ENCODE measurements around the gene TMEM44.
"Not testable (repeated sequence)": the region's sequence is repeated elsewhere in the genome, so short reads cannot be mapped to it uniquely, and the experiment has no call there.

Gene TMEM44

DNA sequence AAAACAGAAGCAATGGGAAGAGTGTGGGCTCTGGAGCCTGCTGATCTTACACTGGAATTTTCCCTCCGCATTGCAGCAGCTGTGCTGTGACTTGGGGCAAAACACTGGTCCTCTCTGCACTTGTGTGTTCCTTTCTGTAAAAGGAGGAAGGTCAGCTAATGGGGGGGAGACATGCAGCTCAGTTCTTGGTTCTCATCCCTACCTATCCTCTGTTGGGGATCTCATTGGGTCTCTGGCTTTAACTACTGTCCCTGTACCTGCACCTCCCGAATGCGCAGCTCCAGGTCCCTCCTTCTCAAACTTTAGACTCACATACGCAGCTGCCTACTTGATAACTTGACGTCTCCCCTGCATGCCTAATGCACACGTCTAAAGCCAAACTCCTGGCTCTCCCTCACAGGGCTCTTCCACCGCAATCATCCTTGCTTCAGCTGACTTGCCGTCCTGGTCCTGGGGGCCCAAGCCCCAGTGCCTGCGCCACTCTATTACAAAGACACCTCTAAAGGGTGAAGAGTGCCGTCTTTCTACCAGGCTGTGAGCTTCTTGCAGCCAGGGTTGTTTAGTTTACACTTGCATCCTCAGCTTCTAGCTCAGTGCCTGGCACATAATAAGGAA, 5.9 kb upstream of the TMEM44 start:
- no peak for DNase-seq

DNA sequence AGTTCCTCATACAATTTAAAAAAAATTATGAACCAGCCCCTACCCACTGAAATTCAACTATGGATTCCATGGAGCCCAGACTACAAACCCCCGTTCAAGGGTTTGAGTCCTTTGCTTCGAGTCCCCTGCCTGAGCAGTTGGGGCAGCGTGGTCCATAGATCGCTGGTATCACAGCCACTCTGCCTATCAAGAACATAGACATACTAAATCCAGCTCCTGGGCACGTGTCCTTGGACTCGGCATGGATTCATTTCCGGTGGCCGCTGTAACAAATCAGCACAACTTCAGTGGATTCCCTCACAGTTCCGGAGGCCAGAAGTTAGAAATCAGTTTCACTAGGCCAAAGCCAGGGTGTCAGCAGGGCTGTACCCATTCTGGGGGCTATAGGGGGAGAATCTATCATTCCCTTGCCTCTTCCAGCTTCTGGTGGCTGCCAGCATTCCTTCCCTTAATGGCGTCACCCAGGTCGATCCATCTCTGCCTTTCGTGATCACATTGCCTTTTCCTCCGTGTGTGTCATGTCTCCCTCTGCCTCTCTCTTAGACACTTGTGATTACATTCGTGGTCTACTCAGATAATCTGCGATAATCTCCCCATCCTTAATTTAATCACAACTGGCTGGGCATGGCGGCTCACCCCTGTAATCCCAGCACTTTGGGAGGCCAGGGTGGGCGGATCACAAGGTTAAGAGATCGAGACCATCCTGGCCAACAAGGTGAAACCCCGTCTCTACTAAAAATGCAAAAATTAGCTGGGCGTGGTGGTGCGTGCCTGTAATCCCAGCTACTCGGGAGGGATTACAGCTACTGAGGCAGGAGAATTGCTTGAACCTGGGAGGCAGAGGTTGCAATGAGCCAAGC, 4.6 kb upstream of the TMEM44 start:
- DNase-seq: no peak

DNA sequence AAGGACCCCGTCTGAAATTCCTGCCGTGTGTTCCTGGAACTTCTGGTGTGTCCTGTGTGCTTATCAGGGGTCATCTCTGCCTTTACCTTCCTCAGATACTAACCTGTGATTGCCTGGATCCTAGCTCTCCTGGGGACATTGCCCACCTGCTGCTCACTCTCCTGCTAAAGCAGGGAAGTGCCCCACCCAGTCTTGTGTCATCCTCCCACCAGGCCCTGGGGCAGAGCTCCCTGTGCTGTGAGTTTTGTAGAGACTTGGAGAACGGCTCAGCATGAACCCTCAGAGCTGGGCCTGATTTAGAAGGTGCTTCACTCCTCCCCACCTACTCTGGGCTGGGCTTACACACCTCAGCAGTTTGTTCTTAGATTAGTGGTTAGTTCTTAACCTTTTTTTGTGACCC, 3.8 kb upstream of the TMEM44 start:
- DNase-seq: no peak

DNA sequence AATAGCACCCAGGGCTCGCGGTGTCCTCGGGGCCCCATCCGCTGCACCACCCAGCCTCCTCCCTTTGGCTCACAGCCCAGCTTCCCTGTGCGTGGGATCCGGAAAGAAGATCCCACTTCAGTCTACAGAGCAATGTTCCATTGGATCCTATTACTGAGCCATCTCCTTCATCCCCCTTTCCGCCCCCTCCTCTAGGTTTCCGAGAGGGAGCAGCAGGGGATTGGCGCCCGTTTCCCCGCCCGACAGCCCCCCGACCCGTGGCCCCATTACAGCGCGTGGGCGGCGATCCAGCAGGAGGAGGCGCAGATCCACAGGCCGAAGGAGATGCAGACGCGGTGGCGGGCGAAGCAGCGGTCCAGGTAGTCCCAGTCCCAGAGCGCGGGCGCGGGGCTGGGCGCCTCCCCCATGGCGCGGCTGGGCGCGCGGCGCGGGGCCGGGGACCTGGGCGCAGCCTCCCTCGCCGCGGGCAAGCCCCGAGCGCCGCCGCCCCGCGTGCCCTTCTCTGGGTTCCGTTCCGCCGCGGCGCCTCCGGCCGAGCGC, 340 bp downstream of the TMEM44 start:
- no peak for DNase-seq

DNA sequence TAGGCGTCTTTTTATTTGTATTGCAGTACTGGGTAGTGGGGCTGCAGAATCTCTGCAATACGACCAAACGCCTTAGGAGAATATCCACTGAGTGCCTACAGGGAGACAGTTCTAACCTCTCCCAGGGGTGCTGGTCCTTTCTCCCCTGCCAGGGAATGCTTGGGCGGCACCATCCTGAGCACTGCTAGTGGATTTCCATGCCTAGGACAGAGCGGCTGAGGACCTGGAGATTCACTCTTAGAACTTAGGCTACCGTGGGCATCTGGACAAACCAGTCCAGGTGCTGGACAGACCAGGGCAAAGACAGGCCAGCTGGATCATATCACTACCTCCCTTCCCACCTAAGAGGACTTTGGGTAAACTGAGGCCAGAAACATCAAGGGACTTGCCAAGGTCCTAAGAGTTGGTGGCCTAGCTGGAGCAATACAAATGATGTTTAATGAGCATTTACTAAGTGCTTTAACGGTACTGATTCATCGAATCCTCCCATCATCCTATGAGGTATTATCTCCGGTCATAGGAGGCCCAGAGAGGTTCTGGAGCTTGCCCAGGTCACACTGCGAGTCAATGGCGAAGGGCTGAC, 902 bp downstream of the TMEM44 start:
- DNase-seq: no peak

DNA sequence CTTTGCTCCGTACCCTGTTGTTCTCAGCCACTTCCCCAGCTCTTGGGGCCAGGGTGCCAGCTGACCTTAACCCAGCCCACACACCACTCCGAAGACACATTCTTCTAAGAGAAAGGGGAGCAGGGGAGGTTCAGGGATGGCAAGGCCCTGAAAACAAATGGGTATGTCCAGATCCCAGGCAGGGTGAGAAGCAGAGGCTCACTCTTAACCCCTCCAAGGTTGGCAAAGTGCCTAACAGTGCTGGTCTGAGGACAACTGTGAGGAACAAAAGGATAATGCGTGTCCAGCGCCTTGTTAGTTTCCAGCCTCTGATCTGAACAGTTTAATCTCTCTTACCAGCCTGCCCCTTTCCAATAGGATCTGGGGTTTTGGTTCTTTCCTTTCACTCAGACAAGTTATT, 1.5 kb downstream of the TMEM44 start:
- DNase-seq: no peak

DNA sequence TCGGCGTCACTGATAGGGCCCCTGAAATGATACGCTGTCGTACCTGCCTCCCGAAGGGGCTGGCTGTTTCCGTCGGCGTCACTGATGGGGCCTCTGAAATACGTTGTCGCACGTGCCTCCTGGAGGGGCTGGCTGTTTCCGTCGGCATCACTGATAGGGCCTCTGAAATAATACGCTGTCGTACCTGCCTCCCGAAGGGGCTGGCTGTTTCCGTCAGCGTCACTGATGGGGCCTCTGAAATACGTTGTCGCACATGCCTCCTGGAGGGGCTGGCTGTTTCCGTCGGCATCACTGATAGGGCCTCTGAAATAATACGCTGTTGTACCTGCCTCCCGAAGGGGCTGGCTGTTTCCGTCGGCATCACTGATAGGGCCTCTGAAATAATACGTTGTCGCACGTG, 2.5 kb downstream of the TMEM44 start:
- DNase-seq: not testable (repeated sequence)

DNA sequence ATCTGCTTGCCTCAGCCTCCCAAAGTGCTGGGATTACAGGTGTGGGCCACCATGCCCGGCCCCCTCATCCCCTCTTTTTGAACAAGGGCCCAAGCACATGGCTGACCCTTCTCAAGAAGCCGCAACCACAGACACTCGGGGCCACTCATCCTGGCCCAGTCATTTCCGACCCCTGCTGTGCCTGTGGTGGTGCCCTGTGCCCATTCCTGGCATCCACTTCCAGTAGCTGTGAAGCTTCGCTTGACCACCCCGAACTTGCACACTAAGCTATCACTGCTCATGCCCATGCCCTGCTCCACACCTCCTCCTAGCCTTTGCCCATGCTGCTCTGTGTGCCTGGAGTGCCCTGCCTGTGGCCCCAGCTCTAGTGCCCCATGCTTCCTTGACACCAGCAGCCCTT, 8.3 kb downstream of the TMEM44 start:
- DNase-seq: no peak

DNA sequence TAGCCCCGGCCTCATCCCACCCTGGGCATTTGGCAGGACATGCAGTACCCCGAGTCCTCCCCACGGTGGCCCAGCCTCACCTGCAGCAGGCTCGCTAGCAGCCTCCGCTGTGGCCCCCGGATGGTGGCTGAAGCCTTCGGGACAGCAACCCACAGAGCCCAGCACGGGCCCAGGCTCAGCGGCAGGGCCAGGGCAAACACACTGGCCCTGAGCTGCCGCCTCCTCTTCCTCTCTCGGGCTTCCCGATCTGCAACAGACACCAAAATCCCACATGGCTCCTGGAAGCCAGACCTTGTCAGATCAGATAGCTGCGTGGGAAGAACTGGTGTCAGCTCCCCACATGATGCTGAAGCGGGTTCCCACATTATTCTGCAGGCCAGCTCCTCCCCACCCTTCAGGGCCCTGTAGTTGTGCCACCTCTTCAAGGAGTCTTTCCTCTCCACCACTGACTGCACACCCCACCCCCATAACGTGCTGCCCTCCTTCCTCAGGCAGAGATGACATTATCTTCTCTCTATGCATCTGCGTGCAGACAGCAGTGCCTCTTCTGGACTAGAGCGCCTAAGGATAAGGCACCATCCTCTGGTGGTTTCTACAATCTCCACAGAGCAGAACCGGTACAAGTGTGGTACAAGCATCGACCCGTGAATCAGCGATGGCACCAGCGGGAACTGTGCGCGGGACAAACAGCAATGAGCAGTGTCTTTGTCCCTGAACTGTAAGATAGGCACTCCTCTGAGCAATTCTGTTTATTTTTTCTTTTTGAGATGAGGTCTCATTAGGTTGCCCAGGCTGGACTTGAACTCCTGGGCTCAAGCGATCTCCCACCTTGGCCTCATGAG, 9.5 kb downstream of the TMEM44 start:
- DNase-seq: no peak

DNA sequence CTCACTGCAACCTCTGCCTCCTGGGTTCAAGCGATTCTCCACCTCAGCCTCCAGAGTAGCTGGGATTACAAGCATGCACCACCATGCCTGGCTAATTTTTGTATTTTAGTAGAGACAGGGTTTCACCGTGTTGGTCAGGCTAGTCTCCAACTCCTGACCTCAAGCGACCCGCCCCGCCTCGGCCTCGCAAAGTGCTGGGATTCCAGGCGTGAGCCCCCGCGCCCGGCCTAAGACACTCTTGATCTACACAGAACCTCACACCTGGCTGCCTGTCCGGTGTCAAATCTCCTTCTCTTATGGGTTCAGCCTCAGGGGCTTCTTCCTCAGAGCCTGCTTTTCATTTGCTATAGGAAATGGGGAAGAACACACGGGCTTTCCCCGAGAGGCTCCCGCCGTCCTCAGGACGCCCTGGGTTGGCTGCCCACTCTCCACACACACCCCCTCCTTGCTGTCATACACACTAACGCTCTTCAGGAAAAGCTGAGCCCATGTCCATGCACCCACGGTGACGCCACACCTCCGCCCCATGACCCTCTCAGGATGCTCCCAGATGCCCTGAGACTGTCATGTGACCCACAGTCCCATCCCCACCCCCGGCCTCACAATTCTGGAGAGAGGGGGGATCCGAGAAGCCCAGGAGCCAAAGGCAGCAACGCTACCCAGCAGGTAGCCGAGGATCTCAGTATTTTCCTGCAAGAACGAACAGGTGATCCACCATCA, 10.4 kb downstream of the TMEM44 start:
- DNase-seq: no peak

DNA sequence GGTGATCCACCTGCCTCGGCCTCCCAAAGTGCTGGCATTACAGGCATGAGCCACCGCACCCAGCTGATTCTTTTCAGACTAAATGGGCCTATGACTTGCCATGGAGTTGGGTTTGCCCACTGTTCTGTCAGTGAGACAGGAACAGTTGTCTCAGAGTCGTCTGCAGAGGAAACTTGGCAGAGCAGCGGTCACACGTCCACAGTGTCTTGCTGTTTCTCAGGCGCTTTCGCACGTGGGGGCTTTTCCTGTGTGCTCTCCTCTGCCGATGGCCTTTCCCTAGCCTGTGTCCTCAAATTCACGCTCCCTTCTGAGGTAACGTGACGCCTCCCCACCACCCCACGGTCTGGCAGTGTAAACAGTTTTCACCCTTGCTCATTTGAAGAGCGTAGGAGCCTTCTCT, 11.3 kb downstream of the TMEM44 start:
- no peak for DNase-seq

DNA sequence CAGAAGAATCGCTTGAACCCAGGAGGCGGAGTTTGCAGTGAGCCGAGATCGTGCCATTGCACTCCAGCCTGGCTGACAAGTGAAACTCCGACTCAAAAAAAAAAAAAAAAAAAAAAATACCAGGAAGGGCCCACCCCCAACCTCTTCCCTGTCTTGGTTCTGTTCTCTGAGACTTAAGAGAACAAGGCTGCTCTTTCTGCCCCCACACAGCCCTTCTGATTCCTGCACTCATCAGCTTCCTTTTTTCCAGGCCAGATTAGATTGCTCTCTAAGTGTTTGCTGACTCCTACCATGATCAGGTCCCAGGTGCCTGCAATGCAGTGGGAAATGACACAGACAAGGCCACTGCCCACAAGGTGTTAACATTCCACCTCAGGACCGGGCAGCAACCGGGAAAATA, 13.0 kb downstream of the TMEM44 start:
- DNase-seq: no peak

DNA sequence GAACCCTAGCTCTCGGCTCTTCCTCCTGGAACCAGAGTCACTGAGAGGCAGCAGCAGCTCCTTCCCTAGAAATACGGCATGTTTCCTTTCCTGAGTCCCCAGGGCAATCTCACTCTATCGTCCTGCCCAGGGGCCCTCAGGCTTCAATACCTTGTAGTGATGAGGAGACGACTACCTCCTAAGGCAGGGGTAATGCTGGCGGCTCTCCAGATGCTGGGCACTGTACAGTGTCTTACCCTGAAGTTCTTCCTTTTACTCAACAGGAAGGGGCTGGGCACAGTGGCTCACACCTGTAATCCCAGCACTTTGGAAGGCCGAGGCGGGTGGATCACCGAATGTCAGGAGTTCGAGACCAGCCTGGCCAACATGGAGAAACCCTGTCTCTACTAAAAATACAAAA, 13.5 kb downstream of the TMEM44 start:
- no peak for DNase-seq

DNA sequence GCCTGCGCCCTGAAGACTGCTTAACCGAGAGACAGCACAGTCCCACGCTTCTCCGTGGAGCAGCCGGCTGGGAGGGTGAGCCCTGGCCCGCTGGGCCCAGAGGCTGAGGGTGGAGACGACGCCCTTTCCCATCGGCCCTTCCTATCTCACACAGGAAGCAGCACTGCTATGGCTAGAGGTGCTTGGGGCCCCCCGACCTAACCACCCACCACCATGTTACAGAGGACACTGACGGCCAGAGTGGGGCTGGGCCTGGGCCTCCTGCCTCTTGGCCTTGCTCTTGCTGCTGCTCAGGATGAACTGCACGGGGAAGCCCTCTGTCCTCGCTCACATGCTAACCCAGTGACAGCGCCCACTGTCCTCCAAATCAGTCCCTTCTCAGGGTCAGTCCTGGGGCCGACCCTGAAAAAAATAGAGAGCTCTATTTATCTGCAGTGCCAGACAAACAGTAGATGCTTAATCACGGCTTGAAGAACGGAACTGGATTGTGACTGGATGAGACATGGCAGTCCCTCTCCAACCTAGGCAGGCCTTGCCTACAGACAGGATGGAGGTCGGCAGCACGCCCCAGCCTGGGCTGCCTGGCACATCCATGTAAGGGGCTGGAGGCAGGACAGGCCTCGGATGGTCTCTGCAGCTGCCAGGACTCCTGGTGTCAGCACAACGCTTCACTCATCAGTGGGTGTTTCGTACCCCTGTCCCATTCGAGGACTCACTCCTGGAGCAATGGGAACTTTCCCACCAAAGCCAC, 14.2 kb downstream of the TMEM44 start:
- no peak for DNase-seq

DNA sequence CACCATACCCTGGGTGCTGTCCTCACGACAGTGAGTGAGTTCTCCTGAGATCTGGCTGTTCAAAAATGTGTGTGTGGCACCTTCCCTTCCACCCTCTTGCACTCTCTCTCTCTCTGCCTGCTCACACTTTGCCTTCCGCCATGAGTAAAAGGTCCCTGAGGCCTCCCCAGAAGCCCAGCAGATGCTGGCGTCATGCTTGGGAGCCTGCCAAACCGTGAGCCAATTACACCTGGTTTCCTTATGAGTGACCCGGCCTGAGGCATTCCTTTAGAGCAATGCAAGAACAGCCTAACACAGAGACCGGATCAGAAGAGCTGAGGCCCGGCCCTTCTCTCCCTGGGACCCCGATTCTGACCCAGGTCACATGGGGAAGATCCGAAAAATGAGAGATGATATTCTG, 15.4 kb downstream of the TMEM44 start:
- DNase-seq: no peak

DNA sequence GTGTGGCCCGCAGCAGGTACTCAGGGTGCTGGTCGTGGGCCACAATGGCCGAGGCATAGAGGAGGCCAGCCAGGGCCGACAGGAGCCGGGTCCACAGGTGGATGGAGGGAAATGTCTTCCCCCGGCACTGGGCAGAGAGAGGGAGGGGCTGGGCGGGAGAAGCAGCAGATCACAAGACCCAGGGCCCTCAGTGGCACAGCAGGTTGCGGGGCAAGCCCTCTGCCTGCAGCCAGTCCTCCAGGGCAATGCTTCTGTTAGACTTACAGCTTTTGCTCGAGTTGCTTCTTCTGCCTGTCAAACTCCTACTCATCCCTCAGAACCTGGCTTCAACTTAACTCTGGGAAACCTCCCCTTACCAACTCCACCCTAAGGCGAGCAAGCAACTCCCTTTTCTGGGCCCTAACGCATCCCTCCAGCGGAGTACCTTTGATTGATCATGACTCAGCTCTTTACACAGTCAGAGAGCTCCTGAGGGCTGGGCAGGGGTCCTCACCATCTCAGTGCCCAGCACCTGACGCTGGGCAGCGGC, 16.0 kb downstream of the TMEM44 start:
- DNase-seq: no peak

DNA sequence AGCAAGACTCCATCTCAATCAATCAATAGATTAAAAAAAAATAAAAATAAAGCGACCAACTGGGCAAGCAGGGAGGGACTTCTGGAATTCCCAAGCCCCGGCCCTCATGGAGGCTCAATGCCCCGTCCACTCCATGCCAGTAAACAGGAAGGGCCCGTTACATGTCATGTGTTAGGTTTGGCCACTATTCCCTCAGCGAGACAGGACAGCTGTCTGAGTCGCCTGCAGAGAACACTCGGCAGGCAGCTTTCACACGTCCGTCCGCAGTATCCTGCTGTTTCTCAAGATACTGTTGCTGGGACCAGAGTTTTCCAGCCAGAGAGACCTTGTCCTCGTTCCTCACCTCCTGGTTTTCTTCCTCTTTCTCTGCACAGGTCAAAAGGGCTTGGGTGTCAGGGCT, 18.0 kb downstream of the TMEM44 start:
- DNase-seq: no peak

DNA sequence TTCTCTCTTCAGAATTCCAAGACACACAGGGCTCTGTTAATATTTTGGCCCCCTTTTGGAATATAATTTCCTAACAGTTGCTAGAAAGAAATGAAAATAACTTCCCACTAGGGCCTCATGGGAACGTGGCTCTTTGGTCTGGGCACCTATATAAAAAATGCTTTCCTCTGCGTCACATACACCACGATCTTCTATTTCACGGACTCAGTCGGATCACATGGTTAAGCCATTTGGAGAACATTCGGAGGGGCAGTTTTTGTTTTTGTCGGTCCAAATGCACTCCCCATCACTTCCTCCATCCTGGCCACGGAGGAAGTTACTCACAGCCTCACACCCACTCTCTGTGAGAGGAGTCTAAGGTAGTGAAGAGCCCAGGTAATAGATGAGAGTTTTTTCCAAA, 21.0 kb downstream of the TMEM44 start:
- no peak for DNase-seq

DNA sequence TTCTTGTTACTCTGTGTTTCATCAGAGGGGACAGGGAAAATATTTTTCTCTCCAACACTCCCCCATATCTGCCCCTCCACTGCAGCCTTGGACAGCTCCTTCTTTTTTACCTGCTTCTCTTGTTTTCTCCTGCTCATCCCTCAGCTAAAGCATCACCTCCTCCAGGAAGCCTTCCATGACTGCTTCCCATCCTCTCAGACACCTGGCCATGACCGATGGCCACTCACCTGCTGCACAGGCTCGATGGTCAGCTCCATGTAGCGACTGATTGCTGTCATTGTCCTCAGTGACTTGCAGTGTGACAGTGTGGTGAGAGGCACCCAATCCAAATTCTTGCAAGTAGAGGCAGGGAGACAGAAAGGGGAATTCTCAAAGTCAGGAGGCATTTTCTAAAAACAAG, 22.5 kb downstream of the TMEM44 start:
- no peak for DNase-seq

DNA sequence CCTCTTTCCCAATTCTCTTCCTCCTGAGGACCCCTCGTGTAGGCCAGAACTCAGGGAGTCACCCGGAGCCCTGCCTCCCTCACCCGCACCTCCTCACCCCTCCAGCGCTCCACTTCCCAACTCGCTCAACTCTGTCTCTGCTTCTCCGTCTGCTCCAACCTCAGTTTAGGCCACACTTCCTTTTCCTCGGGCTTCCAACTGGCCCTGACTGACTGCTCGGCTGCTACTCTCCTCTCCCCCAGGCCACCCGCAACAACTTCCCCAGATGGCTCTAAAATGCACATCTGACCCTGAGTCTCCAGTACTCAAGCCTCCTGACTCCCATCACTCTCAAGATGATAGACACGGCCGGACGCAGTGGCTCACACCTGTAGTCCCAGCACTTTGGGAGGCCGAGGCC, 23.6 kb downstream of the TMEM44 start:
- no peak for DNase-seq

DNA sequence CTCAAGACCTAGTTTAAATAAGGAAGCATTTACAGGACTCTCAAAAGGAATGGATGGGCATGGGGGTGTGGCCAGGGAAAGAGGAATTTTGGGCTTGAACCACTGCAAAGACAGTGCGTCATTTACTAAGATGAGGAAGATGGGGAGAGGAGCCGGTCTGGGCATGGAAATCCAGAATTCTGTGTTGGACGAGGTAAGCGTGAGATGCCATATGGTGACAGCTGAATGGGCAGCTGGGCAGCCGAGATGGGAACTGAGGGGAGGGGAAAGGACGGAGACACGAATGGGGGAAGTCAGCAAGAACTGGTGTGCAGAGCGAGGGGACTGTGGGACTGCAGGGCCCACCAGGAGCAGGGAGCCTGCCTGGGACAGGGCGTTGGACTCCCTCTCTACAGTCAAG, 24.2 kb downstream of the TMEM44 start:
- DNase-seq: no peak

Measured in DMS153 (cell line).